ENCODE data around the gene CD300LD.

CD300LD gene

DNA sequence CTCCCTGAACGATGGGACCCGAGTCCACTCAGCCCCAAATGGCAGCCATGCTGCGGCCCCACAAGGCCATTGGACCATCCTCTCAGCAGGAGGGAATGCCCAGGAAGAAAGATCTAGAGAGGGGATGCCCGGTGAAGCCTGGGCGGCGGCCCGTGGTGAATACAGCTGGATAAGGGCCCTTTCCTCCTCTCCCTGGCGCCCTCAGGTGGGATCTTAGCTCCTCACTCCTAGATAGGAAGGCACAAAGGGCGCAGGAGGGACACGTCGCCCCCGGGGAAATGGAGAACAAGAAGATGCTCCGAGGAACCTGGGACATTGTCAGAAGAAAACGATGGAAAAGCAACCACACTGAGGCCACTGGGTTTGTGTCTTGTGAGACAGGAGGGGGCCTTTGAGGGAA lies 48.7 kb downstream of the CD300LD start:
- DNase-seq: peak in 1 of 2 experiments; percentile 6

DNA sequence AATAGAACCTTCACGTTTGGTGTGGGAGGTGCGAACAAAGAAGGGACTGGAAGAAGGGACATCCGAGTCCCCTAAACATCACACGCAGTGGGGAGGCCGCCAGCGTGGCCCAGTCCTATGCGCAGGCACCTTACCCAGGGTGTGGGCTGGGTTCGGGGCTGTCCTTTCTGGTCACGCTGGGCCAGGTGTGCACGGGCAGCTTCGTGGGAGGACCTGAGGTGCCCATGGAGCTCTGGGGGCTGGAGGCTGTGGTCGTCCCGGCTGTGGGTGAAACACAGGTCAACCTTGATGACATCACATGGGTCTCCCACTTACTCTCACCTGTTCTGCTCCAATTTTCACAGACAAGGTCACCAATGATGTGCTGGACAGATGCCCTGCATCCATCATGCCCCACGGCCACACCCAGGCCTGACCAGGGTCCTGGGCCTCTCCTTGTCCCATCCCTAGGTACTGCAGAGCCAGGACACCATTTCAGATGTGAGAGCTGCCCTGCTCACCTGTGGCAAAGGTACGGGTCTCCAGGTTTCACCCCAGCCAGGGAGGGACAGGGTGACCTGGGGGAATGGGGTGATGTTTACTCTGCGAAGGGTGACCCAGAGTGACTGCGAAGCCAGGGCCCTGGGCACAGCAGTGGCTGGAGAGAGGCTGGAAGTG lies 49.2 kb downstream of the CD300LD start:
- DNase-seq: no peak

DNA sequence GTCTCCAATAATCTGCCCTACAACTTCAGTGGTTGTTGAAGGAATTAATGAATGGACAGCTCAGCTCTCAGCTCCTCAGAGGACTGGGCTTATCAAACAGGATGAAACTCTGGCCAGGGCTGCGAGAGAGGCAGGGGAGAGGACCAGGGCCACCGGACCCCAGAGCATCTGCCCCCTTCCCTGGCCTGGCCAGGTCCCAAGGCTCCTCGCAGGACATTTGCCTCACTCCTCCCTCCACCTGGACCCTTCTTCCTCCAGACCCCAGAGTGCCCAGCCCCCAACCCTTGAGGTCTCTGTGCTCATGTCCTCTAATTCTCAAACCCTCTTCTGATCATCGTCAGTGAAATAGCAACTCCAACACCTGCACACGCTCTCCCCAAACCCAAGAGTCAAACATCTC lies 49.9 kb downstream of the CD300LD start:
- no peak for DNase-seq

DNA sequence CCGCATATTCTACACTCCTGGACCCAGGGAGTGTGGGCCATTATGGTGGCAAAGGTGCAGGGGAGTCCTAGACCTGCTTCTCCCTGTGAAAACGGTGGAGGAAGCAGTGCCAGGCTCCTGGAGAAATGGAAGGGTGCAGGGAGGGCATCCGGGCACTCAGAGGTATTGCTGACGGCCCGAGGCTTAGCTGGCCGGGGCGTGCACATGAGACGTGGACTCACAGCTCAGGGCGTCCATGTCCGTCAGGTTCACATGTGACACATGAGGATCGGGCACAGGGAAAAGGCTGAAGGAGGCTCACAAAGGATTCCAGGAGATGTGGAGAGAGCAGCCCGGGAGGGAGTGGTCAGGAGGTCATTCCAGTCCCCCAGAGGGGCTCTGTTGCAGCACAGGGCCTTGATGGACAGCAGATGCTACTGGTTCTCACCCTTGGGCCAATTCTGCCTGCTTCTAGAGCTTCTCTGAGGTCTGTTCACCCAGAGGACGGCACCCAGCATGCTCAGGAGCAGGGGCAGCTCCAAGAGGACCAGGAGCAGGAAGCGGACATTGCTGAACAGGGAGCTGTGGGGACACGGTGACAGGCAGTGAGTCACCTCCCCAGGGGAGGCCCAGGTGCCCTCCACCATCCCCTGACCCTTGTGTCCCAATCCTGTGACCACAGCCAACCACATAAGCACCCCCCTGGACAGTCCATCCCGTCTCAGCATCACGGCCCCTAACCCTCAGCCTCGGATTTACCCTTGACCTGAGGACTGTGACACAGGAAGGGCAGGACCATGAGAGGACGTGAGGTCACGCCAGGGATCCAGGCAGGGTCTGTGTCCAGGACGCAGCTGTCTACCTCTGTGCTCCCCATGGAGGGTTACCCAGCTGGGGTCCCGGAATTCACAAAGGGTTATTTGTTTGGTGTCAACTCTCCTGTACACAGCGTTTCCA lies 50.6 kb downstream of the CD300LD start:
- DNase-seq: no peak

DNA sequence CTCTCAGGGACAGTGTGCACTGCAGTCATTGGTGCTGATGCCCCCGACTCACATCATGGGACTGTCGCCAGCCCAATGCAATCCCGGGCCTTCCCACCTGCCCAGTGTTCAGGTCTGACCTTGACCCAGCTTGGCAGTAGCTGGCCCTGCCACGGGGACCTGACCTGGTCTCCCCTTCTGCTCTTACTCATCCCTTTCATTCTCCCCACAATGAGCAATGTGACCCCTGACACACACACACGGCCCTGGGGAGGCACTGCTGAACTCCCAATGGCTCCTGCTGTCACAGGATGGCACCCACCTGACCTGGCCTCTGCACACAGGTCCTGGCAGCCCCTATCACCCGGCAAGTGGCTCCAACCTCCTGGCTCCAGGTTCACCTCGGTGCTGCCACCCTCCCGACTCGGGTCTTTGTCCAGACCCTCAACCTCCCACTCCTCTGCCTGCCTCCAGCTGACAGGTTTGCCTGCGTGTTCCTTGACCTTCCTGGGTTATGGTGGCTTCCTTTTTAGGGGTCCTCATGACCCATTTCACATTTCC lies 52.7 kb downstream of the CD300LD start:
- no peak for DNase-seq

DNA sequence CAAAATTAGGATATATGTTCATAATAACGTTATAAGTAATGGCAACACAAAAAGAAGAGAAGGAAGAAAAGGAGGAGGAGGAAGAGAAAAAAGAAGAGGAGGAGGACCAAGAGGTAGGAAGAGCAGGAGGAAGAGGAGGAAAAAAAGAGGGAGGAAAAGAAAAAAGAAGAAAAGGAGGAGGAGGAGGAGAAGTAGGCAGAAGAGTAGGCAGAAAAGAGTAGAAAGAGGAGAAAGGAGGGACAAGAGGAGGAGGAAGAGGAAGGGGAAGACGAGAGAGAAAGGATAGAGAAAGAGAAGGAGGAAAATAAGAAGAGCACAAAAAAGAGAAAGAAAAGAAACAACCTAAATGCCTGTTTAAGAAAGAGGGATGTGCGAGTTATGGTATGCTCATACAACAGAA lies 55.2 kb downstream of the CD300LD start:
- DNase-seq: no peak

DNA sequence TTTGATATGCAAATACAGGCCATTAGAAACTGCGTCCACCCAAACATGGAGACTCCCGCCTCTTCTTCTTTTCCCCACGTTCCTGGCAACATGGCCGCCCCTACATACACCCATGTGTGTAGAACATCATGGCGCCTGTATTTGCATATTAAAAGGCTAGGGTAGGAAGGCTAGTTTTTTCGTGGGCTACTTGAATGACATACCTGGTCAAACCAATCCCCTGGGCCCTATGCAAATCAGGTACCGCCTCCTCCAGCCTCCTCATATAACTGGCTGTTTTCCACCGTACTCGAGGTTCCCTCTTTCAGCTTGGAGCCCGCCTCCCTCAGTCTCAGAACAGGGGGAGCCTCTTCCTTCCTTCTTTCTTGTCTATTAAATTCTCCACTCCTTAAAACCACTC lies 60.0 kb downstream of the CD300LD start:
- DNase-seq: peak; percentile 19 to 68

DNA sequence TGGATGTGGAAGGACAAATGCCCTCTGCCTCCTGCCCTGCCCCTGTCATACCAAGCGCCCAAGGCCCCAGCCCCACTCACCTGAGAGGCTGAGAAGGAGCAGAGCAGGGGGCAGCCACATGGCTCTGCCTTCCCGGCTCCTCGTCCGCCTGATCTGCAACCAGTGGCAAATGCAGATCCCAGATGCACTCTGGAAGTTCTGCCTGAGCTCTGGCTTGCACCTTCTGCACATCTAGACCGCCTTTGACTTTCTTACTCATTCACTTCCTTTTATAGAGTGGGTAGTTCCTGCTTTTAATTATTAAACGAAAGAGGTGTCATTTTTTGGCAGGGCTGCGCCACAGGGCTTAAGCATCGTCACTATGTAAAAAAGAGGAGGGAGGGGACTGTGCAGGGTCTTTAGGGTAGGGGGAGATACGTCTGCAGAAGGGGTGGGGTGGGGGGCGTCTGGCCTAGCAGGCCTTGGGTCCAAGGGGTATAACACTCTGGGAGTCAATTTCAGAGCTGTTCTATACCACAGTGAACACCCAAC lies 60.8 kb downstream of the CD300LD start, which contains the start of gene CD300LB:
Gene CD300LB, minus strand, starts transcription at position 245 of the 531 bp plus-strand sequence. Its CDS starts 125 bp downstream, at position 120.
- DNase-seq: no peak

DNA sequence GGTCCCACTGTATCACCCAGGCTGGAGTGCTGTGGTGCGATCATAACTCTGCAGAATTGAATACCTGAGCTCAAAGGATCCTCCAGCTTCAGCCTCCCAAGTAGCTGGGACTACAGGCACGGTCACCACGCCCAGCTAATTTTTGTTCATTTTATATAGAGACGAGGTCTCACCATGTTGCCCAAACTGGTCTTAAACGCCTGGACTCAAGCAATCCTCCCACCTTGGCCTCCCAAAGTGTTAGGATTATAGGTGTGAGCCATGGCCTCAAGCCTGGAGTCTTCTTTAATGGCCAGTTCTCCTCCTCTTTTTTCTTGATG lies 61.3 kb downstream of the CD300LD start:
- no peak for DNase-seq

All from NCI-H526 (cell line).